HG02840 (cell line): ENCODE results near the gene PDE3A.
"Not testable (repeated sequence)": the region's sequence is repeated elsewhere in the genome, so short reads cannot be mapped to it uniquely, and the experiment has no call there.

ENCODE experiments used
- ATAC-seq: cut with Tn5 transposase; IDR thresholded peaks from one replicate; pipeline ENCODE4 v1.9.1; 2021; ENCODE audit warnings: mild to moderate bottlenecking, moderate library complexity, moderate number of reproducible peaks; ENCODE audit not compliant: unreplicated experiment, low FRiP score

PDE3A gene

GRCh38 chr12:20372326-20373096 lies 4.2 kb downstream of the PDE3A start:
- no peak for ATAC-seq

GRCh38 chr12:20374795-20375194 lies 6.5 kb downstream of the PDE3A start:
- ATAC-seq, result no peak

GRCh38 chr12:20375560-20375959 lies 7.2 kb downstream of the PDE3A start:
- ATAC-seq, result no peak

- ATAC-seq, result no peak
These were observed 8.6 kb downstream of the PDE3A start for GRCh38 chr12:20376984-20377383.

- ATAC-seq, result no peak
These were observed 9.4 kb downstream of the PDE3A start for GRCh38 chr12:20377750-20378149.

GRCh38 chr12:20382117-20382516 lies 13.8 kb downstream of the PDE3A start:
- ATAC-seq, result no peak

- no peak for ATAC-seq
These were observed 15.3 kb downstream of the PDE3A start for GRCh38 chr12:20383612-20384011.

GRCh38 chr12:20384836-20385235 lies 16.5 kb downstream of the PDE3A start:
- ATAC-seq, result not testable (repeated sequence)

GRCh38 chr12:20390846-20391245 lies 22.5 kb downstream of the PDE3A start:
- no peak for ATAC-seq

GRCh38 chr12:20392339-20392738 lies 24.0 kb downstream of the PDE3A start:
- no peak for ATAC-seq

- ATAC-seq, result no peak
These were observed 25.4 kb downstream of the PDE3A start for GRCh38 chr12:20393707-20394106.

- ATAC-seq, result no peak
These were observed 27.6 kb downstream of the PDE3A start for GRCh38 chr12:20395791-20396550.

- no peak for ATAC-seq
These were observed 30.3 kb downstream of the PDE3A start for GRCh38 chr12:20398686-20399085.

- no peak for ATAC-seq
These were observed 31.7 kb downstream of the PDE3A start for GRCh38 chr12:20400003-20400402.

- no peak for ATAC-seq
These were observed 34.9 kb downstream of the PDE3A start for GRCh38 chr12:20403230-20403629.

- ATAC-seq, result no peak
These were observed 36.4 kb downstream of the PDE3A start for GRCh38 chr12:20404576-20405346.

- ATAC-seq, result no peak
These were observed 41.5 kb downstream of the PDE3A start for GRCh38 chr12:20409607-20410377.

GRCh38 chr12:20410734-20411133 lies 42.4 kb downstream of the PDE3A start:
- no peak for ATAC-seq

GRCh38 chr12:20411345-20411744 lies 43.0 kb downstream of the PDE3A start:
- no peak for ATAC-seq

- no peak for ATAC-seq
These were observed 46.7 kb downstream of the PDE3A start for GRCh38 chr12:20415028-20415427.
